GM19452 (cell line): ENCODE measurements around the gene CAPS.
A peak's percentile ranks its signal among the peaks of the same experiment; 100 is the strongest.

Source experiments
- ATAC-seq: cut with Tn5 transposase; IDR thresholded peaks from one replicate; pipeline ENCODE4 v1.9.1; 2021; ENCODE audit not compliant: unreplicated experiment

CAPS gene

DNA sequence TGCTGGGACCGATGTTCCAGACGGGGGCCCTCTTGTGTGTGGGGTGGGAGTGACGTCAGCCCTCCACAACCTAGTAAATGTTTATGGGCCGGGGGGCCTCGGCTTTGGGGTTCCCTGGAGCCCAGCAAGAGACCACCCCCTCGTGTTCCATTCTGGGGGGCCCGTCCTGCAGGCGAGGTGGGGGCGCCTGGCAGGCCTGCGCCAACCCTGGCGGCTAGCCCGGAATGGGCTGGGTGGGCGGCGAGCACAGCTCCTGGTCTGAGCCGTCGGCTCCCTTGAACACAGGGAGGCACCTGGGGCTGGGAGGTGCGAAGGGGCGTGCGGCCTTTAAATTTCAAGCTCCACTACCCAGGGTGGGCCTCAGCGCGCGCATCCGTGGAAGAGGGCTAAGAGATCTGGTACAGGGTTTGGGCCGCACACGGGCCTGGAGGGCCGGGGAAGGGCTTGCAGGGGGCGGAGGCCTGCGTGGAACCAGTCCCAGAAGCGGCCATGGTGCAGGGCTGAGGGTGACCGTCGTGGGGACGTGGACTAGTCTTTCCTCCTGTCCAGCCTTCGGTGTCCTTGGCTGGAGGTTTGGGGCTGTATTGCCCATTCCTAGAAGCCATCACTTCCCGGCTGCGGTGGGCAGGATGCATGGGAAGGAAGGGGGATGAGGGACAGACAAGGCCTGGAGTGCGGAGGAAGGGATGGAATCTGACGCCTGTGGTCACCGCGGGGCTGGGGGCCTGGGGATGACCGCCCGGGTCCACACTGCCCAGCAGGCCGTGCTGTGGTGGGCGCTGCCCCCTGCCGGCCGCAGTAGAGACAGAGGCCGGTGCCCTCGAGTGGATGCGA lies 21.9 kb upstream of the CAPS start:
- no peak for ATAC-seq

GRCh38 chr19:5892772-5893275 lies 21.2 kb upstream of the CAPS start:
- ATAC-seq = no peak

- no peak for ATAC-seq
These were observed 20.7 kb upstream of the CAPS start for GRCh38 chr19:5893296-5893903.

GRCh38 chr19:5893907-5894703 lies 19.9 kb upstream of the CAPS start:
- ATAC-seq = no peak

DNA sequence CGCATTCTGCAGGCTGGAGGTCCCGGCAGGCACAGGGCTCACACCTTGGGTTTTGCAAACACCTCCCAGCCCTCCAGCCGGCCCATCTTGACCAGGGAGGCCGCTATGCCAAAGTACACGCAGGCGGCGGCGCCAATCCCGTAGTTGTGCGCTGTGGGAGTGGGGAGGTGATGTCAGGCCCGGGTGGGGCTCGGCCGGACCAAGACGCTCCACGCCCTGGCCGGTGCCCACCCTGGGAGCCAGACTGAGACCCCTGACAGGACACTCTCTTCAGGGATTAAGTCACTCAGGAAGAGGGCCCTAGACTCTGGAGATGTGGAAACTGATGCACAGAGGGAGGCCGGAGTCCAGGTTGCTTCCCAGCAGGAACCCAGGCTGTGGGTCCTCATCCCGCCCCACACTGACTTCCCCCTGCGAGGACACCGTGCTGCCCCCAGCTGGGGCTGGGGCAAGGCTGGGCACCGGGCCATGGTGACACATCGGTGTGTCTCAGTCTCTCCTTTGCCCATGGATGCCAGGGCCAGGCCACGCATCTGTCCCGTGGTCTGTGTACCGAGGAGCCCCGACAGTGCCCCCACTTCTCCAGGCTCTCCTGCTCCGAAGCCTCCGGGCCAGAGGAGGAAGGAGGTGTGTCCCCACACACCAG lies 19.2 kb upstream of the CAPS start:
- no peak for ATAC-seq

- ATAC-seq = no peak
These were observed 18.6 kb upstream of the CAPS start for GRCh38 chr19:5895409-5895808.

- ATAC-seq = no peak
These were observed 18.2 kb upstream of the CAPS start for GRCh38 chr19:5895890-5896289.

GRCh38 chr19:5896365-5897076 lies 17.5 kb upstream of the CAPS start:
- no peak for ATAC-seq

DNA sequence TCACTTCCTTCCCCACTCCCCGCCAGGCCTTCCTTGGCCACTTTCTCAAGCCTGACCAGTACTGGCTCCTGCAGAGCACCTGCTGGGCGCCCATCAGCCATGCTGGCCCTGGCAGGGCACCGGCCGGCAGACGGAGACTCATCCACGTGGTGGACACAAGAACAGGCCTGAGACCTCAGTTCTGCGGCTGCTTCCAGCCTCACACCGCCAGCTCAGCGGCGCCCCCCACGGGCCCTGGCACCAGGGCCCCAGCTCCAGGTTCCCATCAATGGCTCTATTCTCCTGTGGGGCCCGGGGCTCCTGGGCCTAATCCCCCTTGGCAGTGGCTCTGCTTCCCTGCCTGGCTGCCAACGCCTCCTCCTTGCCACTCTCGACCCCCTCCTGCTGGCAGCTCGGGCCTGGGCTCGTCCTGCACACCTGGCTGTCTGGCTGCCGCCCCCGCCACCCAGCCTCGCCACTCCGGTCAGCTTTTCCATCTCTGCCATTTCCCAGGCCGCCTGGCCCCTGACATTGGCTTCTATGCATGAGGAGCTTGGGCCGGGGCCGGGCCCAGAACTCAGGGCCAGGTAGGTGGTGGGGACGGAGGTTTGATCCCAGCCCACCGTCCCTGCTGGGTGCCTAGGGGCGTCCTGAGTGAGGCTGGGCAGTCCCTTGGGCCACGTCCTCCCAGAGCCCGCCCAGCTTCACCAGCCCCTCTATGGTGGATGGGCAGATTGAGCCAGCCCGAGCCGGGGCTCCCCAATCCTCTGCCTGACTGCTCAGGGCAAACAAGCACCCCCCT lies 16.7 kb upstream of the CAPS start:
- no peak for ATAC-seq

DNA sequence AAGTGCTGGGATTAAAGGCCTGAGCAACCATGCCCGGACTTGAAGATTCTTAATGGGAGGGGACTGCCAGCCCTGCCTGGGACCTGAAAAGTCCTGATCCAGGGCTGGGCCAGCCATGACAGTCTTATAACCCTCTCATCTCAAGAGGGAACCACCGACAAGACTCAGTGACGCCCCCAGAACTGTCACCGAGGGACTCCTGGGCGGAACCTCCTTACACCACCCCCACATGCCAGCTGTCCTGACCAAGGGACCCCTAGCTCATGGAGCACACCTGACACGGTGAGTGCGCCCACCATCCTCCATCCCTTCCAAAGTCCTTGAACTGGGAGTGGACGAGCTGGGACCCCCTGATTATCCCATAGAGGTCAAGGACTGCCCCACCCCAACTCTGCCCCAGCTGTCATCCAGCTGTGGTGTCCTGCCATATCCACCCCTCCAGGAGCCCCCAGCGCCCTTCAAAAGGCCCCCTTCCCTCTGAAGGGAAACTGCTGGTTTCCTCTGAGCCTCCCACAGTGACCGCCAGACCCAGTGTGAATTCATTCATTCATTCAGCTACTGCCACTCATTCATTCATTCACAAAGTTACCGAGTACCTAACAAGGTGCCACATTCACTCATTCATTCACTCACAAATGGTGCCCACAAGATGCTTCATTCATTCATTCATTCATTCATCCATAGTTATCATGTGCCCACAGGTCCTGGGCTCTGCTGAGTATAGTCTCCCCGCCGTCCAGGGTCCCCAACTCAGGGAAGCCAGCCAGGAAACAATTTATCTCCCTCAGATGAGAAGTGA lies 14.1 kb upstream of the CAPS start:
- ATAC-seq = no peak

GRCh38 chr19:5900976-5901375 lies 13.1 kb upstream of the CAPS start:
- no peak for ATAC-seq

- ATAC-seq = no peak
These were observed 10.9 kb upstream of the CAPS start for GRCh38 chr19:5903056-5903623.

DNA sequence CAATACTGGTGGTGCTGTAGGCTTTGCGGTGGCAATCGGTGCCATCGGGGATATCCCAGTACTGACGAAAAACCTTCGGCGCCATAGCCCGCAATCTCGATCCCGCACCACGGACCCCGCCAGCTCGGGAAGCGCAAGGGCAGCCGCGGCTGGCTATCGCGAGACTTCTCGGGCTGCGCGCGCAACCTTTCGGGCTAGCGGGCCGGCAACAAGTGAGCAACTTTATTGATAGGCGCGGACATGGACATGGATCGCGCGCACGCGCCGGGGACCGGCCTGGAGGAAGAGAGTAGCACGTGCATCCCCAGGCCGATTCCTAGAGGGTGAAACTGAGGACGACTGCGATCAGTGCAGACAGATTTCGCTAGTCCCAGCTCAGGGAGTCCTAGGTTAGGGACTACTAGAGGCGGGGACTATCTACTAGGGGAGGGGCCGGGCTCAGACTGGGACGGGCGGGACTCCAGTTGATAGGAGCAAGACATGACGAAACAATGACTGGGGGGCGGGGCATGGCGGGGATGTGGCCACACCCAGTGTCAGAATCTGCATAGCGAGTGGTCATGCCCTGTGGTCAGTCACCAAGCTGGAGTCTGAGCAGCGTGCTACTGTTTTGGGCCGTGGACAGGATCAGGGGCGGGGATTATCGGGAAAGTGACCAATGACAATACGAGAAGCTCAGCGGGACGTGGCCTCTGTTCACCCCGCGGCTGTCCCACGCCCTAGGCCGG lies 10.3 kb upstream of the CAPS start, which contains the start of gene NDUFA11:
Gene NDUFA11 (minus strand): TSS at position 167 of the 728 bp plus-strand sequence. CDS start 82 bp downstream, at position 85.
- ATAC-seq = peak; percentile 32

GRCh38 chr19:5904352-5905113 lies 9.5 kb upstream of the CAPS start, which contains the start of gene VMAC:
Gene VMAC (plus strand): TSS chr19:5904872. CDS start chr19:5904891, 19 bp downstream.
- peak; percentile 76 for ATAC-seq

DNA sequence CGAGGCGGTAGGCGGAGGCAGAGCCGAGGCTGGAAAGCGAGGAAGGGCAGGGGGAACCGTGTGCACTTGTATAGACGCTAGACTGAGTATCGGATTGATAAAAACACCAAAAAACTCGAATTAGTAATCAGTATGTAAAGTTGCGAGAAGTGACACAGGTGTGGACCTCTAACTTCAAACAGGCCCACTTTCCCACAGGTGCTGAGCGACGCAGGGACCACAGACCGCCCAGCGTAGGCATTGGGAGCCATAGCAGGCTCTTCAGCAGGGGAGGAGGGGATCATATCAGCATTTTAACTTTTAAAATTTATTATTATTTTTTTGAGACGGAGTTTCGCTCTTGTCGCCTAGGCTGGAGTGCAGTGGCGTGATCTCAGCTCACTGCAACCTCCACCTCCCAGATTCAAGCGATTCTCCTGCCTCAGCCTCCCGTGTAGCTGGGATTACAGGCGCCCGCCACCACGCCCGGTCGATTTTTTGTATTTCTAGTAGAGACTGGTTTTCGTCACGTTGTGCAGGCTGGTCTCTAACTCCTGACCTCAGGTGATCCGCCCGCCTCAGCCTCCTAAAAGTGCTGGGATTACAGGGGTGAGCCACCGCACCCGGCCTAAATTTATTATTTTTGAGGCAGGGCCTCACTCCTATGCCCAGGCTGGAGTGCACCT lies 8.8 kb upstream of the CAPS start:
- ATAC-seq = no peak

- ATAC-seq = no peak
These were observed 6.8 kb upstream of the CAPS start for GRCh38 chr19:5907241-5907640.
